Fibroblast of skin of back (primary cell): ENCODE measurements around the gene BDH1.

Experiments used
- DNase-seq: peaks from one replicate; pipeline ENCODE4 v3.0.0-alpha.2; 2013

BDH1 gene

DNA sequence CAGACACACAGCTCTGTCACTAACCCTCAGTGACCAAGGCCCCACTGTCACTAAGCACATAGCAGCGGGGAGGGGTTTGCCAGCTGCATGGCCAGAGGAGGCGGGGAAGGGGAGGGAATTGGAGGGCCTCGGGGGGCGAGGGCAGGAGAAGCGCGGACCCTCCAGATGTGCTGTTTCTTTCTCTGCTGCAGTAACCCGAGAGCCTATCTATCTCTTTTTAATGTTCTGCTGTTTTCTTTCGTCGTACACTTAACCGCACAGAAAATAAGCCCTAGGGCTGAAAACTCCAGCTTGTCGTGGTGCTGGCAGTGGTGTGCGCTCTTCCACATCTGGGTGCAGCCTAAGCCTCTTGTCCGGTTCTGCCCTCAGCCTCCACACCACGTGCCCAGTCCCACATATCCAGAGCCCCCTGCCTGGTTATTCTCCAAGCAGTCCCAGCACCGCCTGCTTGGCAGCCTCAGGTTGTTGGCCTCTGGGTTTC is 51.1 kb downstream of the BDH1 start:
- no peak for DNase-seq

DNA sequence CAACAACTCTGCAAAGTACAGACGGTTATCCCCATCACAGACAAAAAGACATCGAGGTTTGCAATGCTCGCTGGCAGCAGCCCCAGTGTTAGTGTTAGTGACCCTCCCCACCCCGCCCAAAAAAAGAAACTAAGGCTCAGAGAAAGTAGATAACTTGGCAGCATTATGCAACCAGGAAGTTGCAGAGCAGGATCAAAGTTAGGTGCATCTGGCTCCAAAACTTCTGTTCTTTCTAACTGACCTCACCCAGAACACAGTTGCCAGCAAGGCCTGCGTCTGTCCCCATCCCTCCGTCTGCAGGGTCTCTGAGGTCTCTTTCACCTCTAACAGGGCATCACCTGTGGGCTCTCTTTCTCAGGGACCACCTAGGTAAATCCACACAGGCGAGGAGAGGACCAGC is 51.5 kb downstream of the BDH1 start:
- no peak for DNase-seq

DNA sequence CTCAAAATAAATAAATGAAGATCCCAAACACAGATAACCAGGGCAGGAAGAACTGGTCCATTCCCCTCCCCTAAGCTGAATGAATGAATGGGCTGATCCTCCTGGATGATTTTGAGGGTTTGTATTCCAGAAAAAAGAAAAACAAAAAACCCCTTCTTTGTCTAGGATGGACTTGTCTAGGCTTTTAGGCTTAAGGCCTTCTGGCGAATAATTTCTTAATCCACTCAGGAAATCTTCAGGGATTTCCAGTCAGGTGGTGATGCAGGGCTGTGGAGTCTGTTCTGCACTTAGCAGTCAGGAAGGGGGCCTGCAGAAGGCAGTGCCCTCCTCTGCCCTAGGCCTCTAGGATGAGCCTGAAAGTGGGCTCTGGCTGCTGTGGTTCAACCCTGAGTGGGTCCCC is 52.1 kb downstream of the BDH1 start:
- DNase-seq: no peak

DNA sequence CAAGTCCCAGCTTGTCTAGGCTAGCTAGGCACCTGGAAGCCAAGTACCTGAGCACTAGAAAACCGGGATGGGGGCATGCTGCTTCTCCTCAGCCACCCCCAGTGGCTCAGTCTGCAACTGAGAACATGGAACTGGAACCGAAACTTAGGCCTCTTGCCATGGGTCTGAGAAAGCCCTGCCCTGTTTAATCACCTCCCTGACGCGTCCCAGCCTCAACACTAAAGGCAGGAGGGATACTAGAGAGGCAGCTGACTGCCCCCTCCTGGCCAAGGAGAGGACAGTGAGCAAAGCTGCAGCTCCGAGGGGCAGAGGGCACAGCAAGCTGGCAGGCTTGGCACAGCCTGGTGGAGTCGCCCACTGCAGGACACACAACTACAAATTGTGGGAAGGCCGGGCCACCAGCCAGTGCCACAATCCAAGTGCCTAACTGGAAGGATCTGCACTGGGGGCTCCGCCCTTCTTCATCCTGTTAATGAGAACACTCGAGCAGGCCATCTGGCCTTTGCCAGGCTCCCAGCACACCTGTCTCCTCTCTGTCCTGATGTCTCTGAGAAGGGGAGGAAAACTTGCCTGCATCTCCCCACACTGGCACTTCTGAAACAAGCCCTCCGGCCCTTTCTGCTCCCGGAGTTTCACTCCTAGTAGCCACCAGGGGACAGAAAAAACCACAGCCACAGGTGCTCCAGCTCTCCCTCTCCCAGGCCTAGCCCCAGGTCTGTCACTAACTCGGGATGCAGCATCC is 53.7 kb downstream of the BDH1 start:
- peak; percentile 69 for DNase-seq

DNA sequence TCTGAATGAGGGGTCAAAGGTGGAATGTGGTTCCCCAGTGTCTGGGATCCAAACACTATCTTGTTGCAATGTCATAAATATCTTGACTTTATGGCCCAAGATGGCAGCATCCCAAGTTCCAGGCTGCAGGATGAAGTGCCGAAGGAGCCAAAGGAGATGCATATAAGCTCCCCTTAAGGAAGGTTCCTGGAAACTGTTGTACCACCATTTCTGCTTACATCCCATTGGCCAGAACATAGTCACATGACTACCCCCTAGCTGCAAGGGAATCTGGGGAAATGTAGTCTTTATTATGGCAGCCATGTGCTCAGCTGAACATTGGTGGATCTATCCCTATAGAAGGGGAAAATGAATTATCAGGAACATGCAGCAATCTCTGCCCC is 54.3 kb downstream of the BDH1 start:
- peak; percentile 47 for DNase-seq

DNA sequence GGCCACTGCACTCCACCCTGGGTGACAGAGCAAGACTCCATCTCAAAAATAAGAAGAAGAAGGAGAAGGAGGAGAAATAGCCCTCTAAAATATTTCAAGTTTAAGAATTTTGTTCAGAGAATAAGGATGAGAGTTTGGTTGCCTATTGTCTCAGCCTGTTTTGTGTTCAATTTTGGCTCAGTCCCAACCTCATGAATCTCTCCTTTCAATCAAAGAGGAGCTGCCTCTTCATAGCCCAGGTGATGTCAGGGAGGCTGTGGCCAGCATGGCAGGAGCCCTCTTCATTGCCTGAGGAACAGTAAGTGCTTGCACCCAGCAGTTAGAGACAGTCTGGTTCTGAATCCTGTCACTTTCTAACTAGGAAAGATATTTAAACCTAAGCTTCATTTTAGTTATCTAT is 55.0 kb downstream of the BDH1 start:
- no peak for DNase-seq

DNA sequence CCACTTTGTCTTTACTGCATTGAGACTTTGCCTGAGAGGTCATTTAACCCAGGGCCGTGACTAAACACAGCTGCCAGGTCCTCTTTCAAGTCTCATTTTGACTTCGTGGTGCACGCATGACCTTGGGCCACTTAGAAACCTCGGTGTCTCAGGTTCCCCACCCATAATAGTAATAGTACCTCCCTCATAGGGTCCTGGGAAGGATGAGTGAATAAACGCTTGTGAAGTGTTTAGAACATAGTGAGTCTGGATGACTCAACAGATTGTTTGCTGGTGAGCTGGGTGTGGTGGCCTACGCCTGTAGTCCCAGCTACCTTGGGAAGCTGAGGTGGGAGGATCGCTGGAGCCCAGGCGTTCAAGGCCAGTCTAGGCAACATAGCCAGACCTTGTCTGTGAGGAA is 56.3 kb downstream of the BDH1 start:
- peak; percentile 66 for DNase-seq

DNA sequence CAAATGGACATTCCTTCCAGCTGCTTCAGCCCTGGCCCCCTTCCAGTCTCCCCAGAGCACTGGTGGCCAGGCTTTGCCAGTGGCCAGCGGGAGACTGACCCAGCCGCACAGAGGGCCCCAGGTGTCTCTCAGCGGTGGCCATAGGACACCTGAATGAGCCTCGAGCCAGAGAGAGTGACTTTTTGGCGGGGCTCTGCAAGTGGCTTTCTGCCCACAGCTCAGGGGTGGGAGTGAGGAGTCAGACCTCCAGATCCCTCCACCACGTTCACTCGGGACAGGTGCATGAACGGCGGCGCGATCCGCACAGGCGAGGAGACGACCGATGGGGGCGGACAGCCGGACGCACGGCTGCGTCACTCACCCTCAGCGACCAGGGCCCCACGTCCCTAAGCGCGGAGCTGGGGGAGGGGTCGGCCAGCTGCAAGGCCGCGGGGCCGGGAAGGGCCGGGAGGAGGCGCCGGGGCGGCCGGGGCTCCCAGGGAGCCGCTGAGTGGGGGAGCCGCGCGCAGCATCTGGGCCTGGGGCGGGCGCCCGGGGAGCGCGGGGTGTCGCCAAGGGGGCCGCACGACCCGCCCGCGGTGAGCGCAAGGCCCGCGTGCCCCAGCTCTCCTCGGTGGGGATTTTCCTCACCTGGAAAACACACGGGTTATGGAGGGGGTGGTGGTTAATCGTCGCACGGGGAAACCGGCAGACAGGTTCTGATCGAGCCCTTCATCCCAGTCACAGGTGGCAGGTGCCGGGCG is 57.1 kb downstream of the BDH1 start:
- no peak for DNase-seq

DNA sequence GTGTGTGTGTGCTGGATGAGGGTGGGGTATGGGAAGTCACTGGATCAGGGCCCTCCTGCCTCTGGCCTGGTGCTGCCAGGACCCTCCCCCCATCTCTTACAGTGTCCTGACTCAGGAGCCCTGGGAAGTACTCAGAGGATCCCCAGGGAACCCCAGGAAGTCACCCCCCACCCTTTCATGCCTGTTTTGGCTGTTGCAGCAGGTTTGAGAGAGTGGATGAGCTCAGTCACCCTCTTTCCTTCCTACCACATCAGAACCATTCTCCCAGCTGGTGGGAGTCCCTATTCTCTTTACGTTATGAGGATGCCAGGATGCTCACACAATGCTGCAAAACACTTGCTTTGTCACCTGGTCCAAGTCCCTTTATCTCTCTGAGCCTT is 59.0 kb downstream of the BDH1 start:
- DNase-seq: peak; percentile 65

DNA sequence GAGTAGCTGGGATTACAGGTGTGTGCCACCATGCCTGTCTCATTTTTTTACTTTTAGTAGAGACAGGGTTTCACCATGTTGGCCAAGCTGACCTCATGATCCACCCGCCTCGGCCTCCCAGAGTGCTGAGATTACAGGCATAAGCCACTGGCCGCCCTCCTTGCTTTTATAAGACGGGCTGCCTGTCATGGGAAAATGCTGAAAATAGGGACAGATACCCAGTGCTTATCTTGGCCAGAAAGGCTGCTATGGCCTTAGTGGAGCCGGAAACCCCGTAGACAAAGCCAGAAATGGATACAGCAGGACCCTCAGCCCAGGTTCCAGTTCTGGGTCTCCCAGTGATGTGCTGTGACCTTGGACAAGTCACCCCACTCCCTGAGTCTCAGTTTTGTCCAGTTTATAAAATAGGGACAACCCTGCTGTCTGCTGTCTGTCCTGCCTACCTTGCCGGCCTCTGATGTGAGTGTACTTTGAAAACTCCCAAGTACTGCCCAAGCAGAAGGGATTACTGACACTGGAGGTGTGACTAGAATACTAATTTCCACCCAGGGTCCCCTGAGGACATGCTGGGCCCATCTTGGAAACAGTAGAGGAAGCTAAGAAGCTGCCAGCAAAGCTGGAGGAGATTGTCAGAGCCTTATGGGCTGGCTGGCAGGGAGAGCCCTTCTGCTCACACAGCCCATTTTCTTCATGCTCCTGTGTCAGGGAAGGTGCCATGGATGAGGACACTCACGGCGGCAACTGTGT is 59.6 kb downstream of the BDH1 start:
- no peak for DNase-seq

DNA sequence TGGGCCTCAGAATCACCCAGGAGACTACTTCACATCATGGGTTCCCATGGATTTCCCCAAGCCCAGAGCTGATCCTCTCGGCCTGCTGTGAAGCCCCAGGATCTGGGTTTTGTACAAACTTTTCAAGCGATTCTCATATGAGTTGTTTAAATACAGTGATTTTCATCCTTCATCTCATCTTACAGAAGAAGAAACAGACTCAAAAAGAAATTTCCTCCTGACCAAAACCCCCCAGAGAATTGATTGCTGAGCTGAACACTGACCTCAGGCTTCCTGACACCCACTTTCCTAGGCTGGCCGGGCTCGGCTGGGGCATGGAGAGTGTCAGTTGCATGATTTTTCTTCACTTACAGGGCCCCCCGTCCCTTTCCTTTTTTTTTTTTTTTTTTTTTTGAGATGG is 60.3 kb downstream of the BDH1 start:
- DNase-seq: no peak

DNA sequence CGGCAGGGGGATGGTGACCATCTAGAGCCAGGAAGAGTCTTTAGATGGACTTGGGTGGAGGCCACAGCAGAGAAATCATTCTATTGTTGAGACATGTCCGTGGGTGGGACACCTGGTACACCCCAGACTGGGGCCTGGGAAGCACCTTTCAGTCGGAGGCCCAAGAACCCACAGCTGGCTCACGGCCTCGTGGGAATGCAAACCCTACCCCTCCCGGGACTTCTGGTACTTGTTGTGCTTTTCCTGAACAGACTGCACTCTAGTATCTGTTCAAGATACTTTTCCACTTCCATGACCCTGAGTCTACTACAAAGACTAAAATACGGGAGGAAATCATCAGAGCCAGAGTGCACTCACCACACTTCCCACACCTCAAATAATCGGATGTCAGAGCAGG is 60.7 kb downstream of the BDH1 start:
- no peak for DNase-seq

DNA sequence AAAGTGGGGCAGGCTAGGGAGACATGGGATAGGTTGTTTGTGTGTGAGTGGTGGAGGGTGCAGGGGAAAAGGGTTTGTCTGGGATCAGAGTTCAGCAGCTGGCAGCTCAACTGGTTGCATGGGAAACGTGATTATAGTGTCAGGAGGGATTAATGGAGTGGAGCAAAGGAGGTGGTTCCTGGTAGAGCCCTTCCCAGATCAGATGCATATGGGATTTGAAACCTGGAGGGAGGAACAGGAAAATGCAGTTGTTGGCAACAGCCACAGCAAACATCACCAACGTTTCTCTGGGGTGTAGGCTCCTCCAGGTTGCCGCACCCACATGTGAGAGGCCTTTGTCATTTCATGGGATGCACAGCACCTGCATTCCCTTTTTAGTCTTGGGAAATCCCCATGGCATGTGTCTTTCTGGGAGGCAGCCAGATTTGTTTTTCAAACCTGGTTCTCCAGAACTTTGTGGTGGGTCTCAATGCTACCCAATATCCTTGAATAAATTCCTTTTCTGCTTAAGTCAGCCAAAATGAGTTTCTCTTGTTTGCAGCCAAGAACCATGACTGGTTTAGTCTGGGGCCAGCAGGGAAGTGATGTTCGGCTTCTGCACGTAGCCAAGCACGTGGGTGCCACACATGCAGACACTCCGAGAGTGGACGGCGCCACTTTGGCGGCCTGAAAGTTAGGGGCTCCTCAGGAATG is 61.3 kb downstream of the BDH1 start:
- DNase-seq: peak; percentile 29

DNA sequence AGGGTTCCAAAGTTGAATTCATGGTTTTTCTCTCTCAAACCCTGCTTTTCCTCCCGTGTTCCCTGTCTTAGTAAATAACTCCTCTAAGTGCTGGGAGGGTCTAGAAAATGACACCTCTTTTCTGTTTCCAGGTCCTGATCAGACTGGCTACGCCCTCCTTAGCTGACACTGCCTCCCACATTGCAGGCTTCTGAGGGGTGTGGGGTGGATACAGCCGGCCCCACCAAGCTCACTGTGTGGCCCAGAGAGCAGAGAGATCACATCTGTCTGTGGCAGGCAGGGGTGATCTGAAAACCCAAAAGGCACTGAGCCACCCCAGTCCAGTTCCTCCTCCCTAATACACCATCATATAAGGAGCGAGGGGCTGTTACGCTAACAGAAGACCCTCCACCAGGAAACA is 62.7 kb downstream of the BDH1 start:
- no peak for DNase-seq

DNA sequence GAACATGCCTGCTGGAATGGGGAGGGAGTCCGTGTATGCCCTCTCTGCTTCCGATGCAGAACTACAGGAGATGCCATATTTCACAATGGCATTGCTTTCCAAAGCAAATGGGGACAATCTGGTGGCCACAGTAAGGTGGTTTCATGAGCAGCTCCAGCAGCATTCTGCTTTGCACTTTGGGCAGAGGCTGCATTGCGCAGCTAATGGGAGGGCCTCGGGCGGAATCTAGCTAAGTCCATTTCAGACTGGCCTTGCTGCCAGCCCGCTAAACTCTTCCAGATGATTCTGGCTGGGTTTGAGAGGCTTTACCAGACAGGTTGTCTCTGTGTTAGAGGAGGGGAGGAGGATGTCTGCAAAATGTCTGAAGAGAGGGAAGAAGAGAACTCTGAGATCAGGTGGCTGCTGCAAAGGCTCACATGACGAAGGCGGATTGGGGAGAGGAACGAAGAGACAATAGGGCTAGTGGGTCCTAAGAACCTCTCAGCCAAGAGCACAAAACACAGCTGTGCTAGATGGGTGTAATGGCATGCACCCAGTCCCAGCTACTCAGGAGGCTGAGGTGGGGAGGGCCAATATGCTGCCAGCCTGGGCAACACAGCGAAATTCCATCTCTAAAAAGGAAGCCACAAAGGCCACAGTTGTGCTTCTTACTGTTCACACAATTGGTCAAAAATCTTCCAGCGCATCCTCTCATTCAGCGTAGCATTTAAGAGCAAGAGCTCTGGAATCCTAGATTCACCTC is 63.7 kb downstream of the BDH1 start:
- no peak for DNase-seq

DNA sequence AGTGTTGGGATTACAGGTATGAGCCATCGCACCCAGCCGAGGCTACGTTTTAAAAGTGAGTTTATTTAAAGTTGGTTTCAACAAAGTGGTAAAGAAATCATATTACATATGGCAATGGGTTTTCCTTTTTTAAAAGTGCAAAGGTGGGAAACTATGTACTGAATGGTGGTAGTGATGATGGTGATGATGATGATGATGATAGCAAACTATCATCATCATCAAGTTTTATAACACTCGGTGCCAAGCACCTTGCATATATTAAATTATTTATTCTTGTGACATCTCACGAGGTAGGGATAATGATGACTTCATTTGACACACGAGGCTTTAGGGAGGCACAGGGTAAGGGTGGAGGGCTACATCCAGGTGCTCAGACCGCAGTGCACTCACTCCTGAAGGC is 64.3 kb downstream of the BDH1 start:
- DNase-seq: no peak

DNA sequence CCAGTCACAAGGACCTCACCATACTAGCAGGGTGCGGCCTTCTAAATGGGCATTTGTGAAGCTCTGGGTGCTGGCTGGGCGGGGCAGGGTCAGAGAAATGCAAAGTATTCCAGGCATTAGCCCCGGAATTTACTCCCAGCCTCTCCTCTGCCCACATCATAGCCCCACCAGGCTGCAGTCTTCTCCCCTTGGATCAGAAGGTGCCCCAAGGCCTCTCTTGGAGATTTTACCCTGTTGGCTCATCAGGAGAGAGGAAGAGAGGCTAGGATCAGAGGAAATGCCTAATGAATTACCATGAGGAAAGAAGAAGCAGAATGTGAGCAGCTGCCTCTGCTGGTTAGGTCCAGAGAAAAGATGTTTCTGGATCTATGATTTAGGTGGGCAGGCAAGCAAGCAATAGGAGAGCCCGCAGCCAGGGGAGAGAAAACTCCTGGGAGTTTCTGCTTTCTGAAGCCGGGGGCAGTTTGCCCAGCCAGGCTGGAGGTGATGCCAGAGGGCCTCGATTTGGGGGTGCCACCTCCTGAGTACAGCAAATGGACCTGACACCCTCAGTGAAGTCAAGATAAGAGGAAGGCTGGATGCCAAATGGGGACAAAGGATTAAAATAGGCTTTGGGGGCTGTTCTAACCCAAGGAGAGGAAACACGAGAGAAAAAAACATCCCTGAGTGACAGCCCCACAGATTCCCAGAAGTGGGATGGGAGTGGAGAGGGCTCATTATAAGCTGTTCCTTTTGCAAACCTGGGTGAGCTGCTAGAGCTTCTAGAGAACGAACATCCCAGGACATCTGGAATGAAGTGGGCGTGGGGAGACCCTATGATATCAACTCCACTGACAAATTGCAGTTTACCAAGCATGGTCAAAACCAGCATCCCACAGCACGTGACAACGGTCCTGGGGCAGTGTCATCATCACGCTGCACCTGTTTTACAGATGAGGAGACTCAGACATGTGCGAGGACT is 65.4 kb downstream of the BDH1 start:
- DNase-seq: peak; percentile 97

DNA sequence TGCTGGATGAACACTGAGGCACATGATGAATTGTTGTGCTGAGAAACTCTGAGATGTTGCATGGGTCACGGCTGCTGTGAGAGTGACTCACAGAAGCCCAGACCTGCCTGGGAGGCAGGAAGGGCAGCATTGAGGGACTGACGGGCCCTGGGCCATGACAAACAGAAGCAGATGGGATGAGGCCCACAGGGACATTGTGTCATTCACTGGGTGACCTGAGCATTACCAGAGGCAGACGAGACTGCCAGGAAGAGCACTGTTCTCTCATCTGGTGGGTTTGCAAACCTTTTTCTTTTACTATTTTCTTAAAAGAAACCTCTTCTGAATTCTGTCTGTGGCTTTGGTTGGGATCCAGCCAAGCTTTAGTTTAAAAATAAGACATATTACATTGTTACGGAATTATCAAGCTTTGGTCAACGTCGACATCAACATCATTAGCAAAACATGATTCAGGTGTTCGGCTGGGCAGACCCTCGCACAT is 67.8 kb downstream of the BDH1 start:
- peak; percentile 99 for DNase-seq

DNA sequence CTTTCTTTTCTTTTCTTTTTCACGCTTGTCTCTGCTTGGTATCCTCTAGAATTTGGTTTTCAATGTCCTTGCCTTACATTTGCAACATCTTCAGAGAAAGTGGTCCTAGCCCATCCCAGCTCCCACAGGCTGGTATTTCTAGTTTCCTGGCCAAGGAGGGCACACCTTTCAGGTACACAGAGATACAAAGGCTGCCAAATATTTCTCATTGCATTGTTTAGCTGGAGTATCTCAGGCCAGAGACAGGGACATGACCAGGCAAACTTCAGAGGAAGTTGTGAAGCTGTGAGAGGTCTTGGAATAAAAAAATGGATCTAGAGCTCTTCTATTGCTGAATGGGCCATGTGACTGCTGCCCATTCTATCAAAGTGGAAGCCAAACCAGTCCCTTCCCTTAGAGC is 68.9 kb downstream of the BDH1 start:
- no peak for DNase-seq

DNA sequence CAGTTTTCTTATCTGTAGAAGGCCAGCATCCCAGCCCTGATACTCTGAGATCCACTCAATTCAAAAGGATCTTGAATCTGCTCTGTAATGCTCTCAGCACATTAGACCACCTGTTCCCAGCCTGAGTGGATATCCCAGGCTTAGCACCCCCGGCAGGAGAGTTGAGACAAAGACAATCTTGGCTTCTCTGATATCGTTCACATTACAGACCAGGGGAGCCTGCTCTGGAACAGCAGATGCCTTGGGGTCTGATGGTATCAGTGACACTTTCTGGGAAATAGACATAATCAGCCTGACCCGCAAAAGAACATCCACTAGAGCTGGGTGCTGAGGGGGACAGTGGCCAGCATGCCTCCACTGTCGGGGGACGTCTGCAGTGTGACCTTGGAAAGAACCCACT is 70.6 kb downstream of the BDH1 start:
- DNase-seq: no peak
